Epidermal melanocyte (primary cell): ENCODE results near the gene MYO18B.

ENCODE experiments used
- DNase-seq: peaks from one replicate; pipeline ENCODE4 v3.0.0; 2011; ENCODE audit warnings: low spot score; ENCODE audit not compliant: insufficient read length

MYO18B gene

DNA sequence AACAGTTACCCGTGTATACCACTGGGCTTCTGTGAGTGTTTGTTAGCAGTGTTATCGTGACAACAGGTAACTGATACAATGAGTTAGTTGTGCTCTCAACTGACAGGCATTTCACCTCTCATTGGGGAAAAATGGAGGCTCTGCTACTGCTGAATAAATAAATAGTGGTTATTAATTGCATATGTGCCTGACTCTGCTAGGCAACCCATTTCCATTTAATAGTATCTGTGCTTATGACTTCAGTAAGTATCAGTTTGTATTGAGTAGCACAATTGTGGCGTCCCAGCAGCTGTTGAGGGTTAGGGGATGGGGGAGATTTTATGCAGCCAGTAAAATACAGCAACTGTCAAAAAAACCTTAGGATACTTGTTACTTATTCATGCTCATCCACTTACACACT is 303.9 kb downstream of the MYO18B start:
- DNase-seq, result no peak

DNA sequence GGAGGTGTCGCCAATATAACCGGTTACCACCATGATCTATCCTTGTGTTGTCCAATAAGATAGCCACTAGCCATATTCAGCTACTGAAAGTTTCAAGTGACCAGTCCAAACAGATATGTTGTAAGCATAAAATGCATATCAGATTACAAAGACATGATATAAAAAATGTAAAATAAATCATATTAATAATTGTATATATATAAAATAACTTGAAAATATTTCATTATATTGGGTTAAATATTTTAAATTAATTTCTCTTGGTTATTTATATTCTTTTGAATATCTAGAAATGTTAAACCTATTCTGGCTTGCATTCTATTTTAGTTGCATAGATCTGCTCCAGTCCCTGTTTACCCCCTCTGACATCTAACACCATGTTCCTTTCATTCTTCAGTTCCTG is 305.5 kb downstream of the MYO18B start:
- no peak for DNase-seq

DNA sequence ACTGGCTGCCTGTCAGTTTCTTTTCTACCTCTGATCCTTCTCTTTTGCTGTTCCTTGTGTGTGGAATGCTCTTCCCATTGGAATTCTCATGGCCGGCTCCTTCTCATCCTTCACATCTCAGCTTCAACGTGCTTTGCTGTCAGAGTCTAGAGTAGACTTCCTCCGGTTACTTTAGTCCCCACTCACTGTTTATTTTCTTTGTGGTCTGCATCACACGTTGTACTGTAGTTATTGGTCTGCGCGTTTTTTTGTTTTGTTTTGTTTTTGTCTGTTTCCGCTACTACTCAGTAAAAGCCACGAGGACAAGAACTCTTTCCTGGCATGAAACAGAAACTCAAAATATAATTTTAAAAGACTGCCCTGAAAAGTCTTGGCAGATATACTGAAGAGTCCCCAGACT is 305.9 kb downstream of the MYO18B start:
- no peak for DNase-seq

DNA sequence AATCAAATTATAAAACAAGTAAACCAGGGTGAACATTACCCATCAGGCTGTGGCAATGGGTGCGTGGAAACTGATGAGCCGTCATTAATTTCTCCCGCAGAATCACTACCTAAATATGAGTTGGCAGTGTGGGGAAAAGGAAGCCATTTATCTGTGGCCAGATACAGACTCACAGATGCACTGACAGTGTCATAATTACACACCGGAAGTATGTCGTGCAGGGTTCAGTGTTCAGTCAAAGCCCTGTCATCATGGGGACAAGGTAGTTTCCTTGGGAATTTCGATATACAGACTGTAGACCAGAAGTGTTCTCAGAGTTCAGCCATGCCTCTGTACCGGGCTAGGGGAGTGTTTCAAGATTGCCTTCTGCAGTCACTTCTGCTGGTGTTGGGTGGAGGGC is 308.1 kb downstream of the MYO18B start:
- DNase-seq, result no peak

DNA sequence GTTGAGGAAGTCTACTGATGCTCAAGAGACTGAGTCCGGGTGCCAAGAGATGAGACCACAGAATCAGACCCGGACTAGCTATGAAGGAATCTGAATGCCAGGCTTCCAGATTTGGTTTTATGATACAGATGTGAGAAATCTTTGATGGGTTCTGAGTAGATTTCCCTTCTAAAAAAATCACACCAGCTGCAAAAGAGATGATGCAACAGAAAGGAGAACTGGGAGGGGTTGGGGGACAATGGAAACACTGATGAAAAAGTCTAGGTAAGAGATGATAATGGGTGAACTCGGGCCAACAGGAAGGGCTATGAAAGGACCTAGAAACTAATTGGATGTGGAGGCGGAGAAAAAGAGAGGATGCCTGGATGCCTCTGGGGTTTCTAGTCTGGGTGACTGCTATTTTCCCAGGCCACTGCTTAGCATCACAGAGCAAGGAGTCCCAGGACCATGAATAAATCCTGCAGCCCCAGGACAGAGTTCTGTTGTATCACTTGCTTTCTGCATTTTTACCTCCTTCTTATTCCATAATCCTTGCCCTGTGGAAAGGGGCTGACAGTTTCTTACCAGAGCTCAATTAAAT is 311.8 kb downstream of the MYO18B start:
- no peak for DNase-seq

DNA sequence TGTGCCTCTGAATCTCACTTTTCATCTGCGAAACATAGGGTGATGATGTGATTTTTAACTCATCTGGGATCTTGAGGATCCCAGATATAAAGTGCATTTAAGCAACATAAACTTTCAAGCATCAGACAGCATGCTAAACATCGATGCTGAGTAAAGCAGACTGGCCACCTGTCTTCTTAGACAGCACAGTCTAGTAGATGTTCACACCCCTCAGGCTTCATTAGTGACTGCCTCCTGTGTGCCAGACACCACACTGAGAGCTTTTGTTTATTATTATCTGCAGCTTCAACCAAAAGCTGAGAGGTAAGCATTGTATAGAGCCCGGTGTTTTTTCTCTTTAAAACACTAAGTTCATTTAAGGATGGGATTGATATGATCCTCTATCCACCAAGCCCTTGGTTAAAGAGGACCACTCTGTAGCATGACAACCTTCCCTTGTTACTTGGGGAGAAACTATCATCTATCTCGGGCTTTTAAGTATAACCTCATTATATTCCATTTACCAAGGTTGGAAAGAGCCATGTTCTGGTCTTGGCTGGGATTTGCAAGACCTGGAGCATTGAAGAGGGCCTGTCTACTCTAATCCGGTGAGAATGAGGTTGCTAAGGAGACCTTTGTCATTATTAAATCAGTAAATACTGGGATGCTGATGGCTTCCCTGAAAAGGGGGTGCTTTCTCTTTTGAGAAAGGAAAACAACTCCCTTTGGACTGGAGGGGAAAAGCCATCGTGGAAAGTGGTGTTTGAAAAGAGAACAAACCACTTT is 313.0 kb downstream of the MYO18B start:
- DNase-seq, result no peak

DNA sequence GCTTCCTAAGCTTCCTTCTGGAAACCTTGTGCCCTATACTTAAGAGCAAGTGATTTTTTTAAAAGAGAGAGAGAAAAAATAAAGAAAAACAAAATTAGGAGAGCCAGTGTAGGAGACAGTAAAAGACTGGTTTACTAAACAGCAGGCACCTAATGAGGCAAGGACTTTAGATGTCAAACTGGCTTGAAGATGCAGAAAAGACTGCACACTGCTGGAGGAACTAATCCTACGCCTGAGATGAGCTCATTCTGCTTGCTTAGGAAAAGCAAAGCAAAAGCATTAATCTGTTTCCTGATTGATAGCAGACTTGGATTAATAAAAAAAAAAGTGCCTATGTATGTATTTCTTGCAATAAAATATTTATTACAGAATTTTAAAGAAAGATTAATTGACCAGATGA is 313.7 kb downstream of the MYO18B start:
- DNase-seq, result no peak

DNA sequence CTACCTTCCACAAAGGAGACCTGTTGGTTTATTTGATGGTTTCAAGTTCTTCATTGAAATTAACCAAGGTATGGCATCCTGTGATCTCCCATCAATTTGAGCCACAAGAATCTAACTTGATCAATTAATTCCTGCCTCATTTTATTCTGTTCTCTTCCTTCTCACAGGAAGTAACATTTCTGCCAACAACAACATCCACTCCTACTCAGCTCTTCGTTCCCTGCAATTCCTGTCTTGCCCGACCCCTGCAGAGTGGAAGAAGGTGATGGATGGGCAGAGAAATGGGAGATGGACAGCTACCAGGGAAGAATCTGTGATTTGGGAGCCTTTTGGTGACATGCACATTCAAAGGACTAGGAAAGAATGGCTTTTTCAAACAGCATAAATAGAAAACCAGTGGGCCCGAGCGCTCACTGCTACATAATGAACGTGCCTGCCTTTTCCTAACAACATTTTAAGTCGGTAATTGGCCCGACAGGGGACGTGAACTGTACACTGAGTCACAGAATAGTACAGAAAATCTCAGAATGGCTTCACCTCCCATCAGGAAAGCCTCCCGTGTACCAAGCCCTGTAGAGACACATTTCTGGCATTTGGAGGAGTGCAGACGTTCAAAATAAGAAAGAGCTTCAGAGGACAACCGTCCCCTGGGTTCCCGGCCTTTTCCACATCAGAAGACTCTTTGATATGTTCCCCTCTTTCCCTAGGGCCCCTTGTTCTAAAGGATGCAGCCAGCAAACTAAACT is 314.6 kb downstream of the MYO18B start:
- no peak for DNase-seq

DNA sequence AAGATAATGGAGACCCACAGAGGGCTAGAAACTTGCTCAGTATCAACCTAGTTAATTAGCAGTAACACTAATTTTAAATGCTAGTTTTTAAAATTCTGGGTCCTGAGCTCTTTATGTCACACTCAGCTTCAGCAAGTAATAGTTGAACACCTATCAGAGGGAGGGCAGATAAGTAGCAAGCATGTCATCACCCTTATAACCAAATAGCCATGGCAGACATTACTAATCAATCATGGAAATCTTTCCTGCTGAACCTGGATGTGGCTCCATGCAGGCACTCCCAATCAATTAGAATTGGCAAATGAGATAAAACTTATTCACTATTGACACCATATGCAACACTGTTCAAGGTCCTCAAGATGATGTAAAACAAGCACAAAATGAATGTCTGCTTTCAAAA is 315.7 kb downstream of the MYO18B start:
- no peak for DNase-seq

DNA sequence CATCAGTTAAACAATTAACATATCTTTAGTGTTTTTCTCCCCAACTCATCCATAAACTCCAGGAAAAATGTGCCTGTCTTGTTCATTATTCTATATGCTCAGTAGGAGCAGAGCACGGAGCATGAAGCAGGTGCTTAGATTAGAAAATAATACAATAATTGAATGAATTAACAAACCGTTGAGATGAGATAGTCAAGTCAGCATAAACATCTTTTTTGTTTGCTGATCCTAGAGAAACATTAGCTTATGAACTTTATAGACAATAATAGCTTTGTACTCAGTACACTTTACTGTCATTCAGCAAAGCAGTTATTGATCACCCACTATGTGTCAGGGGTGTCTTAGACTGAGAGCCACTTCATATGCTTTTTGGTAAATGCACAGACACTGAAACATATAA is 322.1 kb downstream of the MYO18B start:
- no peak for DNase-seq

DNA sequence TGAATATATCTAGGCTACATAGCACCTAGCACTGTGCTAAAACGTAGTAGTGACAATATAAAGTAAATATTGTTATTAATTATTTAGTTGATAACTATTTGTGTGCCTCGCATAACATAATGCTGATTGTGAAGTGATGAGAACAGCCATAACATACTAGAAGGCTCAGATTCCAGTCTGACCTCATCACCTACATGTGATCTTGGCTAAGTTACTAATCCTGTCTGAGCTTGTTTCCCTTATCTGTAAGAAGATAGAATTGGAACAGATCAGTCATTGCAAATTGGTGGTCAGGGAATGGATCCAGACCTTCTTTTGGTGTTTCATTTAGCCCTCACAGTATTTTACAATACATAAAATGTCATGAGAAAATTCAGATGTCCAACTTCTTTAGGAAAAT is 323.9 kb downstream of the MYO18B start:
- no peak for DNase-seq

DNA sequence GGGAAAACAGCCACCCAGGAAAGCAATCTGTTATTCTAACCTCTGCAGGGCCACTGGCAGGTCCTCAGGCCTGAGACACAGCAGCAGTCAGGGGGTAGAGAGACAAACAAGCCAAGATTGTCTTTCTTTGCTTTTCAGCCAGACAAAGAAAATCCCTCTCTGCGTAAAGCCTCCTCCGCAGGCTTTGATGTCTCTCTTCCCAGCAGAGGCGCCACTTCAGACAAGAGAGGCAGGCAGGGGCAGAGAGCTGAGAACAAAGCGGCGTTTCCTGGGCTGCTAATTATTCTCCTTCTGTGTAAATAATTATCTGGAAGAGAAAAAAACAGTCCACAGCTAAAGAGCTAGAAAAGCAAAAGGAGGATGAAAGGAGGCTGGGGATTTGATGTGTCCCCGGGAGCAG is 324.5 kb downstream of the MYO18B start:
- no peak for DNase-seq

DNA sequence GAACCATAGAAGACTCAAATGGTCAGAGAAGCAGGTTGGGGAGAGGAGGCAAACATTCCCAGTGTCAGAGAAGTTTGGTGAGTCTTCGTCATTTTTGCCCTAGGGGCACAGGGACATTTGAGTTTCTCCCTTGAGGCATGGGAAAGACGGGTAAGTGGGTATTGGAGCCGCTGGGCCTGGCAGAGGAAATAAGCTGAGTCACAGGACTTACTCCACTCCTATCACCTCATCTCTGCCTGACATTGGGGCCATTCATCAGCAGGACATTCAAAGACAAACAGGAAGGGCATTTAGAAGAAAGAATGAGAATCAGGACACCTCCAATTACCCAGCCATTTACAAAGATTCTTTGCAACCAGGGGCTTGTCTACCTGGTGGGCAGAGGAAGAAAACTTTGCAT is 326.6 kb downstream of the MYO18B start:
- no peak for DNase-seq

DNA sequence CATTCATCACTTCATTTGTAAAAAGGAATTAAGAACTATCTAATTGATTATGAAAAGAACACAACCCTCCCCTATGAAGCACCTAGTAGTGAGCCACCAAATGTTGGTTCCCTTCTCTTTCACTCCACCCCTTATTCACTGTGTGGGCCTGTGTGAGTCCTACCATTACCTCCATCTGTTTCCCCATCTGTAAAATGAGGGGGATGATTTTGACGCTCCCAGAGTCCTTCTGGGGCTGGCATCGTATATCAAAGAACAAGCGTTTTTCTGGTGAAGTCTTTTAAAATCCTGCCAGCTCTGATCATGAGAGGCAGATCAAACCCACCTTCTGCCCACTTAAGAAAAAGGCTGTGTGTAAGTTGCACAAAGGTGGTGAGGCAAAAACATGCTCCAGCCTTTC is 330.6 kb downstream of the MYO18B start:
- no peak for DNase-seq

DNA sequence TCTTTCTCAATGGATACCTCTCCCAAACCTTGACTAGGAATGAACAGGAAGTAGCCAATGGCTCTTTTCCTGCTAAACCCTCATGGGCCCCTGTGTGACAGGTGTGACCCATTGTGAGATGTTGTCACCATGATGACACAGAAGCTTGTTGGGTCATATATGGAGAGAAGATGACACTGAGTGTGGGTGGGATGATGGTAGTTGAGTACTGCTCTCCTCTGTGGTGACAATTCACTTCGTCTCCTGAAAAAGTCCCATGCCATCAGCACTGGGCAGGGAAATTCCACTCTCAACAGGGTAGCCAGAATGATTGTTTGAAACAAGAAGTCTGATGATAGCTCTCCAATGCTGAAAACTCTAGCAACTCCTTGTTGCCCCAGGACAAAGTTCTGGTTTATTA is 333.3 kb downstream of the MYO18B start:
- DNase-seq, result no peak

DNA sequence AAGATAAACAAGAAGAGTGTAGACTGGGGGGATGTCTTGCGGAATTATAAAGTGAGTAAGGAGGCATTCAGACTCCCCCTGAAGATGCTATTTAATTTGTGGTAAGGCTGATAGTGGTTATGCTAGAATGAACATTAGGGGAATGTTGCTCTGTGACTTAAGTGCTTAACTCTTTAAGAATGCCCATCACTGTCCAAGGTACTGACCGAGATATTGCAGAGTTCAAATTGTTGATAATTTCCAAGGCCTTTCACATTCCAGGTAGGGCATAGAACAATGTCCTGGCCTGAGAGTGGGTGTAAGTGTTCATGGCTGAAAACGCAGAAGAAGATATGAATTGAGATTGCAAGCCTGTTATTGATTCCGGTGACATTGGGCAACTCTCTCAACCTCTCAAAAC is 337.0 kb downstream of the MYO18B start:
- no peak for DNase-seq
